Uterus (tissue), 4 donors: ENCODE measurements around the gene PCYT1B. TPM values are rescaled to one million over a fixed set of nuclear protein-coding genes. Genes with fewer than 3 reads are reported as not detected.

Experiments
- DNase-seq, 2 donors: peaks; one replicate each; pipeline ENCODE4 v3.0.0-alpha.2; 2019 to 2020
- H3K27ac ChIP-seq, 2 donors: fragments of 200-600 bp; sonication (generic); 1 replicate in 1 of 2; 2 replicates in 1 of 2; pipeline ENCODE4 v1.5.1; 2016 to 2018
- H3K27me3 ChIP-seq, 2 donors: fragments of 200-600 bp; sonication (generic); one replicate each; pipeline ENCODE4 v1.5.1; 2018 to 2019; ENCODE audit warnings: control low read depth in 1 of 2
- H3K36me3 ChIP-seq, 2 donors: fragments of 200-600 bp; sonication (generic); one replicate each; pipeline ENCODE4 v1.5.1; 2019; ENCODE audit warnings: control low read depth in 1 of 2
- H3K4me1 ChIP-seq, 2 donors: fragments of 200-600 bp; sonication (generic); one replicate each; pipeline ENCODE4 v1.5.1; 2018 to 2019; ENCODE audit warnings: control low read depth in 1 of 2
- H3K4me3 ChIP-seq, 2 donors: fragments of 200-600 bp; sonication (generic); 1 replicate in 1 of 2; 2 replicates in 1 of 2; pipeline ENCODE4 v1.5.1; 2018 to 2019; ENCODE audit warnings: mild to moderate bottlenecking in 1 of 2
- H3K9me3 ChIP-seq, 2 donors: fragments of 200-600 bp; sonication (generic); one replicate each; pipeline ENCODE4 v1.5.1; 2019; ENCODE audit warnings: control low read depth in 1 of 2
- CTCF ChIP-seq, 4 experiments: fragments of 200-600 bp in 2 of 4; fragments of 450-650 bp in 2 of 4; sonication (generic) in 2 of 4; IDR thresholded peaks; one replicate each; pipeline ENCODE4 v1.5.1; 2016 to 2019; ENCODE audit warnings: antibody characterized with exemption in 4 of 4, mild to moderate bottlenecking in 2 of 4, moderate library complexity in 1 of 4
- POLR2A ChIP-seq, 2 donors: fragments of 450-650 bp; IDR thresholded peaks; one replicate each; pipeline ENCODE4 v1.6.1; 2016; ENCODE audit warnings: antibody characterized with exemption in 2 of 2, mild to moderate bottlenecking in 1 of 2, moderate library complexity in 1 of 2
- intact Hi-C: fragments of 100-400 bp; cut with DNase I; formaldehyde crosslinking; loops from one replicate; pipeline ENCODE4 v1.15.1; 2023; ENCODE audit warnings: low total_unique reads
- total RNA-seq, 4 donors: library from RNA; depleted of rRNA in 3 of 4; stranded (reverse); fragments of >200 nt in 3 of 4; gene quantifications; one replicate each; pipeline versions ENCODE4 v1.1.0 to v1.2.4, GENCODE V29; 2014 to 2023
- donor health status: DM: yes; HTN: yes; CAD: no.

Gene PCYT1B
- total RNA-seq, 4 donors from 2014 or later: 2.0 to 7.8 TPM; not detected in 2

DNA sequence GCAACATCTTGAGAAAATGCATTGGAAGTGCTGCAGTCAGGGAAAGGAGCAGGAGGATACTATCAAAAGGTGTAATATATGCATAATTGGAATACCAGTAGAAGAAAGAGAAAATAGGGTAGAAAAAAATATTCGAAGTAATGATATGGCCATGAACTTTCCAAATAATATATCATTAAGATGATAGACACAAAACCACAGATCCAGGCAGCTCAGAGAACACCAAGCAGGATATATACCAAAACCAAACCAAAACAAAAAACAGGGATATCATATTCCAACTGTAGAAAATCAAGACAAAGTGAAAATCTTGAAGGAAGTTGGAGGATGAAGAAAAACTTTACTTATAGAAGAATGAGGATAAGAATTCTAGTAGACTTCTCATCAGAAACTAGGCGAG is 36.9 kb upstream of the PCYT1B start:
- no peak overlapping the region for H3K27ac ChIP-seq
- H3K27me3 ChIP-seq: no peaks in the 10 kb centered on the region
- no peak for DNase-seq
- TF ChIP-seq POLR2A (IDR thresholded peaks at IDR 0.05) (no peak), CTCF (IDR thresholded peaks at IDR 0.05) (no peak)
- H3K36me3 ChIP-seq: no peaks in the 10 kb centered on the region
- no peaks in the 10 kb centered on the region for H3K4me1 ChIP-seq
- H3K9me3 ChIP-seq: no peaks in the 10 kb centered on the region
- H3K4me3 ChIP-seq: no peak overlapping the region
- intact Hi-C loops: no loop called here

DNA sequence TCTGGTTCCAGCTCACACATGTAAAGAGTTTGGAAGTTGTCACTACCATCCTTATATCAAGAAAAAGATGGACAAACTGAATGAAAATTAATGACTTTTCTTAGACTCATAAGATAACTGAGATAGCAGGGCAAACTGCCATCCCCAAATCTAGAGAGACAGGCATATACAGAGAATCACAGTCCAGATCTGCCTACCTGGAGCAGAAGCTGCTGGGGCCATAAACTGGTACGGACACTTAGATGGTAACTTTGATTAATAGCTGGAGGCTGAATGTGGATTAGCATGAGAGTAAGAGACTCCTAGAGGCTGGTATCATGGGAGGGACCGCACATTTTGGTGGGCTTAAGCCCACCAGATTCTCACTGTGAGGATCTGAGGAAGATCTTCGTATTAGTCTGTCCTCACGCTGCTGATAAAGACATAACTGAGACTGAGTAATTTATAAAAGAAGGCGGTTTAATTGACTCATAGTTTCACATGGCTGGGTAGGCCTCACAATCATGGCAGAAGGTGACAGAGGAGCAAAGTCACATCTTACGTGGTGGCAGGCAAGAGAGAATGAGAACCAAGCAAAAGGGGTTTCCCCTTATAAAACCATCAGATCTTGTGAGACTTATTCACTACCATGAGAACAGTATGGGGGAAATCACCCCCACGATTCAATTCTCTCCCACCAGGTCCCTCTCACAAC is 35.7 kb upstream of the PCYT1B start:
- H3K4me3 ChIP-seq: no peak overlapping the region
- no peak for DNase-seq
- H3K4me1 ChIP-seq: no peaks in the 10 kb centered on the region
- TF ChIP-seq CTCF (IDR thresholded peaks at IDR 0.05) (no peak), POLR2A (IDR thresholded peaks at IDR 0.05) (no peak)
- H3K27me3 ChIP-seq: no peaks in the 10 kb centered on the region
- intact Hi-C loops: no loop called here
- no peaks in the 10 kb centered on the region for H3K9me3 ChIP-seq
- no peak overlapping the region for H3K27ac ChIP-seq
- H3K36me3 ChIP-seq: no peaks in the 10 kb centered on the region

- no peaks in the 10 kb centered on the region for H3K27me3 ChIP-seq
- intact Hi-C loops: no loop called here
- DNase-seq: no peak
- no peak overlapping the region for H3K4me3 ChIP-seq
- H3K36me3 ChIP-seq: no peaks in the 10 kb centered on the region
- H3K9me3 ChIP-seq: no peaks in the 10 kb centered on the region
- no peaks in the 10 kb centered on the region for H3K4me1 ChIP-seq
- TF ChIP-seq POLR2A (IDR thresholded peaks at IDR 0.05) (no peak), CTCF (IDR thresholded peaks at IDR 0.05) (peak in 2 of 4 experiments; percentile 17 to 48)
- H3K27ac ChIP-seq: no peak overlapping the region
Measured at GRCh38 chrX:24676403-24677024, 29.4 kb upstream of the PCYT1B start.

DNA sequence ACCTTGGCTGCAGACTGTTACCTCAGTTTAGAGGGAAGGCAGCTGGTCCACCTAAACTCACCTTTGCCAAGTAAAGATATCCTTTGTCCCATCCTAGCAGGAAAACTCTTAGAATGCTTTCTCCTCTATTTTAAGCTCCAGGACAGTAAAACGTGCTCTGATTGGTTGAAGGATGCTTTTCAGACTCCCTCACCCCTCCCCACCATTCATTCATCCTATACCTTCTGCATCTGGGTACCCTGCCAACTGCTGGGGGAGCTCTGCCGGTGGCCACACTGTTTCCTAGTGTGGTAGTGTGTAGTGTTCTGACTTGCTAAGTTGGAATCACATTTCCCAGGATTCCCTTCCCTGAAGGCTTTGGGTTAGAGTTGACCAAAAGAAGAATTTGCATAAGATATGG is 26.3 kb upstream of the PCYT1B start:
- no peaks in the 10 kb centered on the region for H3K4me1 ChIP-seq
- H3K36me3 ChIP-seq: no peaks in the 10 kb centered on the region
- H3K9me3 ChIP-seq: no peaks in the 10 kb centered on the region
- intact Hi-C loops: no loop called here
- TF ChIP-seq POLR2A (IDR thresholded peaks at IDR 0.05) (no peak), CTCF (IDR thresholded peaks at IDR 0.05) (no peak)
- DNase-seq: no peak
- H3K27me3 ChIP-seq: no peaks in the 10 kb centered on the region
- H3K4me3 ChIP-seq: no peak overlapping the region
- no peak overlapping the region for H3K27ac ChIP-seq

GRCh38 chrX:24672701-24673190 is 25.6 kb upstream of the PCYT1B start:
- Histone ChIP-seq H3K27me3 (no peaks in the 10 kb centered on the region), H3K4me3 (no peak overlapping the region), H3K36me3 (no peaks in the 10 kb centered on the region), H3K9me3 (no peaks in the 10 kb centered on the region), H3K4me1 (no peaks in the 10 kb centered on the region), H3K27ac (no peak overlapping the region)
- TF ChIP-seq CTCF (IDR thresholded peaks at IDR 0.05) (no peak), POLR2A (IDR thresholded peaks at IDR 0.05) (no peak)
- intact Hi-C loops: no loop called here
- DNase-seq: no peak
